OCI-LY7 (cell line): ENCODE results near the gene PIN1. TPM values are rescaled to one million over a fixed set of nuclear protein-coding genes. Genes with fewer than 3 reads are reported as not detected.

Experiments
- BruUV-seq: library from RNA; stranded (reverse); fragments of 400-500 nt; replicated peaks from 2 replicates; lab custom pipeline; 2021; lab: Mats Ljungman, UMichigan
- CTCF ChIA-PET: fragments of 300-600 bp; sonication (Branson Sonifier 250); formaldehyde crosslinking; loops from one replicate; lab custom pipeline; 2022; ENCODE audit warnings: antibody characterized with exemption; ENCODE audit not compliant: unreplicated experiment; lab: Charles Lee
- POLR2A ChIA-PET: fragments of 300-600 bp; sonication (Branson Sonifier 250); formaldehyde crosslinking; loops from one replicate; lab custom pipeline; 2022; ENCODE audit warnings: antibody characterized with exemption; lab: Charles Lee
- DNase-seq: peaks from one replicate; pipeline ENCODE4 v3.0.0-alpha.2; 2015; ENCODE audit warnings: low spot score
- H2AFZ ChIP-seq: fragments of 200-600 bp; sonication (generic), shearing (Covaris generic); 2 replicates; pipeline ENCODE4 v1.6.1; 2014; ENCODE audit warnings: mild to moderate bottlenecking, antibody characterized with exemption, low read length, moderate library complexity
- H3K27ac ChIP-seq: fragments of 200-600 bp; sonication (generic); 2 replicates; pipeline ENCODE4 v1.5.1; 2014; ENCODE audit warnings: mixed run types, low read depth, mild to moderate bottlenecking, moderate library complexity, low read length, inconsistent platforms; ENCODE audit not compliant: poor library complexity, severe bottlenecking
- H3K36me3 ChIP-seq: fragments of 200-600 bp; sonication (generic); 2 replicates; pipeline ENCODE4 v1.6.1; 2014; ENCODE audit warnings: mild to moderate bottlenecking, antibody characterized with exemption, low read length, moderate library complexity, mixed read lengths; ENCODE audit not compliant: insufficient read depth
- H3K4me1 ChIP-seq: fragments of 200-600 bp; sonication (generic); 2 replicates; pipeline ENCODE4 v1.5.1; 2014; ENCODE audit warnings: mild to moderate bottlenecking, low read length; ENCODE audit not compliant: insufficient read depth, poor library complexity, severe bottlenecking
- H3K4me2 ChIP-seq: fragments of 200-600 bp; sonication (generic); 2 replicates; pipeline ENCODE4 v1.6.1; 2014; ENCODE audit warnings: mild to moderate bottlenecking, low read length
- H3K4me3 ChIP-seq: fragments of 200-600 bp; sonication (generic); 2 replicates; pipeline ENCODE4 v1.5.1; 2014; ENCODE audit warnings: mild to moderate bottlenecking, low read depth, low read length; ENCODE audit not compliant: poor library complexity, severe bottlenecking
- H3K79me2 ChIP-seq: fragments of 200-600 bp; sonication (generic); 2 replicates; pipeline ENCODE4 v1.6.1; 2016; ENCODE audit warnings: low read depth, mild to moderate bottlenecking, low read length, moderate library complexity, mixed read lengths; ENCODE audit not compliant: insufficient read depth
- H3K9me2 ChIP-seq: fragments of 200-600 bp; sonication (generic); 2 replicates; pipeline ENCODE4 v1.6.1; 2016; ENCODE audit warnings: mild to moderate bottlenecking, low read length, mixed read lengths; ENCODE audit not compliant: insufficient read depth
- H3K9me3 ChIP-seq: fragments of 200-600 bp; sonication (generic); 2 replicates; pipeline ENCODE4 v1.6.1; 2014; ENCODE audit warnings: mild to moderate bottlenecking, mixed run types, low read length, mixed read lengths
- H4K20me1 ChIP-seq: fragments of 200-600 bp; sonication (generic); 2 replicates; pipeline ENCODE4 v1.6.1; 2014; ENCODE audit warnings: mild to moderate bottlenecking, antibody characterized with exemption, low read length, moderate library complexity, mixed read lengths; ENCODE audit not compliant: insufficient read depth
- EZH2phosphoT487 ChIP-seq: fragments of 200-600 bp; sonication (generic); IDR thresholded peaks from 2 replicates; pipeline ENCODE4 v1.6.1; 2018; ENCODE audit warnings: low read depth, borderline replicate concordance, mild to moderate bottlenecking, mixed run types, antibody characterized with exemption, low read length, moderate library complexity, mixed read lengths
- intact Hi-C: fragments of 100-400 bp; cut with micrococcal nuclease; formaldehyde crosslinking; loops from one replicate; pipeline ENCODE4 v1.10.0; 2022; ENCODE audit not compliant: unreplicated experiment
- total RNA-seq, 2 experiments: library from RNA; depleted of rRNA in 1 of 2; stranded (reverse); fragments of >200 nt in 1 of 2; shearing (Covaris generic) in 1 of 2; gene quantifications; 2 replicates each; pipeline ENCODE4 v1.2.3, GENCODE V29; 2014 to 2022
- TF ChIP-seq, protein P1 (sequence below): fragments of 200-600 bp; sonication (generic); conservative IDR thresholded peaks from 2 replicates; pipeline ENCODE4 v1.5.1; 2014; ENCODE audit warnings: mild to moderate bottlenecking, antibody characterized with exemption, low read length, moderate library complexity, mixed read lengths

Gene PIN1
- total RNA-seq, 2 experiments from 2014 or later: 86.9 to 137 TPM

DNA sequence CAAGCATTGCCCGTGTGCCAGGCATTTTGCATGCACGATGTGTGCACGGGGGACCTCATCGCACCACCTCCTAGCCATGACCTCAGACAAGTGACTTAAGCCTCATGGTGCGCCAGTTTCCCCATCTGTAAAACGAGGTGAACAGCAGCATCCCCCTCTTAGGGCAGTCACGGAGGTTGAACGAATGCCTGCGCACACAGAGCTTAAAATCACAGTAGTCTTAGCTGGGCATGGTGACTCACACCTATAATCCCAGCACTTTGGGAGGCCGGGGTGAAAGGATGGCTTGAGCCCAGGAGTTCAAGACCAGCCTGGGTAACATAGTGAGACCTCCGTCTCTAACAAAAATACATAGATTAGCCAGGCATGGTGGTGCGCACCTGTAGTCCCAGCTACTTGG lies 48.6 kb downstream of the PIN1 start:
- no peak overlapping the region for H3K4me2 ChIP-seq
- H3K9me3 ChIP-seq: no peaks in the 10 kb centered on the region
- POLR2A ChIA-PET: no interaction called here
- no peak overlapping the region for H3K27ac ChIP-seq
- no peak overlapping the region for H3K4me3 ChIP-seq
- no peaks in the 10 kb centered on the region for H4K20me1 ChIP-seq
- BruUV-seq: no TSS peak
- intact Hi-C loops: no loop called here
- TF ChIP-seq EZH2phosphoT487: no peak
- TF ChIP-seq, protein P1, sequence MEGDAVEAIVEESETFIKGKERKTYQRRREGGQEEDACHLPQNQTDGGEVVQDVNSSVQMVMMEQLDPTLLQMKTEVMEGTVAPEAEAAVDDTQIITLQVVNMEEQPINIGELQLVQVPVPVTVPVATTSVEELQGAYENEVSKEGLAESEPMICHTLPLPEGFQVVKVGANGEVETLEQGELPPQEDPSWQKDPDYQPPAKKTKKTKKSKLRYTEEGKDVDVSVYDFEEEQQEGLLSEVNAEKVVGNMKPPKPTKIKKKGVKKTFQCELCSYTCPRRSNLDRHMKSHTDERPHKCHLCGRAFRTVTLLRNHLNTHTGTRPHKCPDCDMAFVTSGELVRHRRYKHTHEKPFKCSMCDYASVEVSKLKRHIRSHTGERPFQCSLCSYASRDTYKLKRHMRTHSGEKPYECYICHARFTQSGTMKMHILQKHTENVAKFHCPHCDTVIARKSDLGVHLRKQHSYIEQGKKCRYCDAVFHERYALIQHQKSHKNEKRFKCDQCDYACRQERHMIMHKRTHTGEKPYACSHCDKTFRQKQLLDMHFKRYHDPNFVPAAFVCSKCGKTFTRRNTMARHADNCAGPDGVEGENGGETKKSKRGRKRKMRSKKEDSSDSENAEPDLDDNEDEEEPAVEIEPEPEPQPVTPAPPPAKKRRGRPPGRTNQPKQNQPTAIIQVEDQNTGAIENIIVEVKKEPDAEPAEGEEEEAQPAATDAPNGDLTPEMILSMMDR: no peak
- H3K79me2 ChIP-seq: no peaks in the 10 kb centered on the region
- no peak for DNase-seq
- no peak overlapping the region for H2AFZ ChIP-seq
- no peaks in the 10 kb centered on the region for H3K36me3 ChIP-seq
- CTCF ChIA-PET: no interaction called here
- H3K9me2 ChIP-seq: no peaks in the 10 kb centered on the region
- H3K4me1 ChIP-seq: no peaks in the 10 kb centered on the region

DNA sequence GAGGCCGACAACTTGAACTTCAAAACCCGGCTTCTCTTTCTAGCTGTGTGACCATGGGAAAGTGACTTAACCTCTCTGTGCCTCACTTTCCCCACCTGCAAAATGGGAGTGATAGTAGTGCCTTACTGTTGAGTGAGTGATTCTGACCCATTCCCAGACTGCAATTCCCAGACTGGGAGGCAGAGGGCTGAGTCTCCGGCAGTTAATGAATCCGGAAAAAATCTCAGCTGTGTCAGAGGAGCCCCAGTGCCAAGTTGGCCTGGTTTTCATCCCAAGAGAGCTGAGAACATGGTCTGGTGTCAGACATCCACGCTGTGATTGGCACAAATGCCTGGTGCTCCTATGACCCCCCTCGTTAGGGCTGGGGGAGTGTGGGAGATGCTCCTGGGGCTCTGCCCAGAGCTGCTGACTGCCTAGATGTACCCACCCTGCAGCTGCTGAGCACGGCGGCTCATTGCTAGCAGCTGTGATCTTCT lies 50.0 kb downstream of the PIN1 start:
- CTCF ChIA-PET: no interaction called here
- H3K9me2 ChIP-seq: no peaks in the 10 kb centered on the region
- DNase-seq: no peak
- no peaks in the 10 kb centered on the region for H3K79me2 ChIP-seq
- no peak overlapping the region for H3K4me3 ChIP-seq
- no peak overlapping the region for H3K4me2 ChIP-seq
- POLR2A ChIA-PET: no interaction called here
- no peaks in the 10 kb centered on the region for H4K20me1 ChIP-seq
- H3K36me3 ChIP-seq: no peaks in the 10 kb centered on the region
- TF ChIP-seq EZH2phosphoT487: no peak
- TF ChIP-seq, protein P1: no peak
- intact Hi-C loops: no loop called here
- no peaks in the 10 kb centered on the region for H3K9me3 ChIP-seq
- no peak overlapping the region for H3K27ac ChIP-seq
- BruUV-seq: no TSS peak
- H3K4me1 ChIP-seq: no peaks in the 10 kb centered on the region
- no peak overlapping the region for H2AFZ ChIP-seq

DNA sequence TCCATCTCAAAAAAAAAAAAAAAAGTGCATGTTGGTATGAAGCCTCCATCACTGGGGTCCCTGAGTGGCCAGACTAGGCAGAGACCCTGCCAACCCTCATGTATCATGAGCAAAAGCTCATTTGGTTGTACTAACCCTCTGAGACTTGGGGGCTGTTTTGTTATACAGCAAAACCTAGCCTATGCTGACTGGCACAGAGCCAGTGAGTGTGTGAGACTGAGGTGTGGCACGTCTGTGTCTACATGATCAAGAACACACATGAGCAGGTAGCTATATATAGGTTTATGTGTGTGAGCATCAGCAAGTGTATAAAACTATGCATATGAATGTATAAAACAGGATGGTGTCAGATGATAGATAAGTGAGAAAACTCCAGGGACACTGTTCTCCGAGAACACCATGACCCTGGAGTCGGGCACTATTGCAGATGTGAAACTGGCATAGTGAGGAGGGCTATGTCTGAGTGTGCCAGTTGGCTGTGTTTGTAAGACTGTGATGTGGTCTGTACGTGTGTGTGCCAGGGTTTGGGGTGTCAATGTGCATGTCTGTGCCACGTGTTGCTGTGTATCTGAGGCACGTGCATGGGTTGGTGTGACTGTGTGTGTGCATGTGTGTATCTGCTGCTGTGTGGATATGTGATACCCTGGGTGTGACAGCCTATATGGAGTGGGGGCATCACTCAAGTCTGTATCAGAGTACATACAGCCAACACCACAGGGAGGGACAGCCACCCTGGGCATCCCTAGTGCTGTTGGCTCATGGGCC lies 56.7 kb downstream of the PIN1 start:
- TF ChIP-seq, protein P1: no peak
- TF ChIP-seq EZH2phosphoT487: no peak
- no peaks in the 10 kb centered on the region for H4K20me1 ChIP-seq
- H3K27ac ChIP-seq: no peak overlapping the region
- H3K4me3 ChIP-seq: no peak overlapping the region
- no peaks in the 10 kb centered on the region for H3K36me3 ChIP-seq
- no peak overlapping the region for H2AFZ ChIP-seq
- no peaks in the 10 kb centered on the region for H3K4me1 ChIP-seq
- ChIA-PET CTCF (no interaction called here), POLR2A (no interaction called here)
- no peak for DNase-seq
- H3K9me3 ChIP-seq: no peaks in the 10 kb centered on the region
- H3K4me2 ChIP-seq: no peak overlapping the region
- H3K79me2 ChIP-seq: no peaks in the 10 kb centered on the region
- BruUV-seq: no TSS peak
- H3K9me2 ChIP-seq: no peaks in the 10 kb centered on the region
- intact Hi-C loops: no loop called here
